K562 (cell line): Measurements from ENCODE around the gene TNFSF13B. TPM values are rescaled to one million over a fixed set of nuclear protein-coding genes. Genes with fewer than 3 reads are reported as not detected.
A peak's percentile ranks its signal among the peaks of the same experiment; 100 is the strongest.

Experiments
- ATAC-seq: fragments of 200-7000 bp; cut with Tn5 transposase; 3 replicates; pipeline ENCODE4 v1.9.1; 2020; ENCODE audit warnings: moderate library complexity
- BruUV-seq: library from RNA; stranded (reverse); fragments of 400-500 nt; replicated peaks from 2 replicates; lab custom pipeline; 2021; lab: Mats Ljungman, UMichigan
- CTCF ChIA-PET: fragments of 300-600 bp; formaldehyde crosslinking; extraction: SDS; loops from one replicate; lab custom pipeline; 2021; ENCODE audit warnings: low intra/inter-chr PET ratio; lab: Yijun Ruan, JAX
- POLR2A ChIA-PET: fragments of 300-600, 350-650 bp; sonication (Branson Sonifier 250); formaldehyde crosslinking; extraction: SDS; loops from one replicate; lab custom pipeline; 2021; ENCODE audit warnings: antibody characterized with exemption, inconsistent platforms; lab: Yijun Ruan, JAX
- DNase-seq, 4 experiments: peaks; one replicate each; pipeline versions ENCODE4 v3.0.0 to v3.0.0-alpha.2; 2011 to 2018; ENCODE audit warnings: low spot score in 3 of 4, mixed read lengths in 3 of 4; ENCODE audit errors: extremely low read depth in 1 of 4
- FAIRE-seq: peaks from 2 replicates; lab custom pipeline; 2011; peaks lifted over from hg19 to GRCh38; lab: Jason Lieb, UNC
- H2AFZ ChIP-seq: 2 replicates; pipeline ENCODE4 v1.6.0; 2011; ENCODE audit warnings: low read depth, low read length, control low read depth, inconsistent platforms
- H3K27ac ChIP-seq: fragments of 200-600 bp; 3 replicates; pipeline ENCODE4 v1.8.0; 2011; ENCODE audit warnings: low read depth, mild to moderate bottlenecking, control low read depth, inconsistent platforms, low read length, moderate library complexity, mixed read lengths; ENCODE audit errors: extremely low read depth
- H3K27me3 ChIP-seq, 2 experiments: fragments of 300-600 bp in 1 of 2; 2 replicates in 1 of 2; 3 replicates in 1 of 2; pipeline versions ENCODE4 v1.6.0 to v1.8.0; 2011; ENCODE audit warnings: inconsistent platforms in 2 of 2, low read length in 2 of 2, mild to moderate bottlenecking in 1 of 2, mixed read lengths in 1 of 2, moderate library complexity in 1 of 2; ENCODE audit not compliant: control insufficient read depth in 2 of 2, insufficient read depth in 2 of 2
- H3K36me3 ChIP-seq: fragments of 300-600 bp; 3 replicates; pipeline ENCODE4 v1.8.0; 2011; ENCODE audit warnings: mild to moderate bottlenecking, low read length, inconsistent platforms; ENCODE audit not compliant: control insufficient read depth, insufficient read depth
- H3K4me1 ChIP-seq, 2 experiments: fragments of 200-600 bp in 1 of 2; replicated peaks in 1 of 2; 2 replicates in 1 of 2; 3 replicates in 1 of 2; pipeline versions ENCODE4 v1.5.1 to v1.8.0; 2011; ENCODE audit warnings: inconsistent platforms in 2 of 2, low read length in 2 of 2, mild to moderate bottlenecking in 1 of 2, mixed read lengths in 1 of 2, moderate library complexity in 1 of 2; ENCODE audit not compliant: control insufficient read depth in 2 of 2, insufficient read depth in 2 of 2
- H3K4me2 ChIP-seq: 2 replicates; pipeline ENCODE4 v1.6.1; 2011; ENCODE audit warnings: low read length, control low read depth, inconsistent platforms, mixed read lengths; ENCODE audit not compliant: insufficient read depth
- H3K4me3 ChIP-seq: fragments of 200-600 bp; sonication (generic), shearing (Covaris generic); 2 replicates; pipeline ENCODE4 v1.5.1; 2016; ENCODE audit warnings: control low read depth, inconsistent platforms
- H3K79me2 ChIP-seq: fragments of 200-600 bp; 3 replicates; pipeline ENCODE4 v1.8.0; 2011; ENCODE audit warnings: low read length, inconsistent platforms; ENCODE audit not compliant: control insufficient read depth, insufficient read depth
- H3K9ac ChIP-seq, 2 experiments: 2 replicates each; pipeline versions ENCODE4 v1.6.0 to v1.6.1; 2011; ENCODE audit warnings: low read depth in 2 of 2, low read length in 2 of 2, control low read depth in 1 of 2, inconsistent platforms in 1 of 2, mild to moderate bottlenecking in 1 of 2, mixed read lengths in 1 of 2; ENCODE audit not compliant: insufficient read depth in 1 of 2
- H3K9me1 ChIP-seq: one replicate; pipeline ENCODE4 v1.6.0; 2011; ENCODE audit warnings: inconsistent platforms, mild to moderate bottlenecking, low read length, moderate library complexity; ENCODE audit not compliant: control insufficient read depth, insufficient read depth
- H3K9me3 ChIP-seq: replicated peaks from 2 replicates; pipeline ENCODE4 v1.5.1; 2011; ENCODE audit warnings: low read depth, low read length, inconsistent platforms; ENCODE audit not compliant: control insufficient read depth, insufficient read depth
- H4K20me1 ChIP-seq: replicated peaks from 2 replicates; pipeline ENCODE4 v1.6.1; 2011; ENCODE audit warnings: low read length, inconsistent platforms, mixed read lengths; ENCODE audit not compliant: control insufficient read depth, insufficient read depth
- C11orf30 ChIP-seq: fragments of 450-650 bp; IDR thresholded peaks from 2 replicates; pipeline ENCODE4 v1.6.1; 2016; ENCODE audit warnings: low read depth, mild to moderate bottlenecking
- CHCHD3 ChIP-seq: fragments of 250-450 bp; sonication (Bioruptor Pico); IDR thresholded peaks from 2 replicates; pipeline ENCODE4 v2.1.2; 2022; ENCODE audit warnings: mild to moderate bottlenecking
- HDAC1 ChIP-seq, 2 experiments: fragments of 450-650 bp; IDR thresholded peaks; 2 replicates each; pipeline ENCODE4 v1.6.1; 2016 to 2017; ENCODE audit warnings: inconsistent platforms in 1 of 2, mild to moderate bottlenecking in 1 of 2, moderate library complexity in 1 of 2
- HDAC6 ChIP-seq: IDR thresholded peaks from 2 replicates; pipeline ENCODE4 v1.6.1; 2012; ENCODE audit warnings: low read depth, mild to moderate bottlenecking, control low read depth, inconsistent platforms, low read length, moderate library complexity
- MAFG ChIP-seq: fragments of 450-650 bp; conservative IDR thresholded peaks from 2 replicates; pipeline ENCODE4 v1.6.1; 2016; ENCODE audit warnings: missing genetic modification characterization, missing compliant biosample characterization
- MEF2D ChIP-seq: conservative IDR thresholded peaks from 2 replicates; pipeline ENCODE4 v1.6.1; 2016; ENCODE audit warnings: low read depth, missing genetic modification characterization, missing compliant biosample characterization
- MYBL2 ChIP-seq, 2 experiments: fragments of 450-650 bp in 1 of 2; sonication (generic) in 1 of 2; formaldehyde crosslinking in 1 of 2; IDR thresholded peaks; 2 replicates each; pipeline versions ENCODE4 v1.6.1 to v1.8.1; 2017 to 2022; ENCODE audit warnings: borderline replicate concordance in 1 of 2, inconsistent platforms in 1 of 2, low read depth in 1 of 2, mild to moderate bottlenecking in 1 of 2, missing genetic modification reagents in 1 of 2, moderate library complexity in 1 of 2
- NFE2L1 ChIP-seq: fragments of 450-650 bp; IDR thresholded peaks from 2 replicates; pipeline ENCODE4 v1.6.1; 2016; ENCODE audit warnings: missing genetic modification characterization, low read depth, mild to moderate bottlenecking, missing compliant biosample characterization, moderate library complexity, borderline replicate concordance
- NR0B1 ChIP-seq: fragments of 450-650 bp; IDR thresholded peaks from one replicate; pipeline ENCODE4 v1.6.1; 2018; ENCODE audit warnings: mild to moderate bottlenecking, moderate library complexity; ENCODE audit not compliant: partially characterized antibody
- PCBP1 ChIP-seq: fragments of 200-400 bp; formaldehyde crosslinking; IDR thresholded peaks from 2 replicates; pipeline ENCODE4 v1.6.1; 2018; ENCODE audit warnings: mild to moderate bottlenecking, low read depth, low read length; ENCODE audit not compliant: poor library complexity, severe bottlenecking
- PHF8 ChIP-seq: fragments of 200-600 bp; sonication (generic); IDR thresholded peaks from 2 replicates; pipeline ENCODE4 v1.6.1; 2012; ENCODE audit warnings: mixed run types, mild to moderate bottlenecking, inconsistent platforms, low read length, moderate library complexity, borderline replicate concordance
- ZC3H4 ChIP-seq: sonication (generic); formaldehyde crosslinking; IDR thresholded peaks from 2 replicates; pipeline ENCODE4 v1.9.0; 2021; ENCODE audit warnings: missing genetic modification reagents, borderline replicate concordance
- ZNF316 ChIP-seq: fragments of 450-650 bp; IDR thresholded peaks from 2 replicates; pipeline ENCODE4 v1.6.1; 2016
- ZNF695 ChIP-seq: fragments of 450-650 bp; formaldehyde crosslinking; IDR thresholded peaks from 2 replicates; pipeline ENCODE4 v1.4.0; 2020; ENCODE audit warnings: mild to moderate bottlenecking, moderate library complexity
- WGBS: fragments of 100-300 bp; shearing (Covaris generic); methylation state at CpG from one replicate; pipeline ENCODE4 v1.1.6; 2016; ENCODE audit warnings: low coverage, mixed read lengths; ENCODE audit not compliant: insufficient coverage; ENCODE audit errors: missing lambda C conversion rate; 5-methylcytosine and 5-hydroxymethylcytosine counted together
- in situ Hi-C: fragments of 300-500 bp; cut with MboI; formaldehyde crosslinking; loops from 4 replicates; pipeline ENCODE4 v1.15.0; 2018; ENCODE audit warnings: inconsistent platforms, mixed read lengths
- intact Hi-C: fragments of 100-400 bp; cut with micrococcal nuclease; formaldehyde crosslinking; loops from 2 replicates; pipeline ENCODE4 v1.14.2; 2022
- polyA plus RNA-seq, 8 experiments: library from polyadenylated mRNA; depleted of rRNA in 4 of 8; stranded (reverse) in 5 of 8; unstranded in 3 of 8; fragments of >200 nt; fragmentation: Nextera tagmentation in 2 of 8; fragmentation: Illumina TruSeq in 1 of 8; extraction: Ambion mirVana in 2 of 8; extraction: Trizol in 1 of 8; gene quantifications; 2 replicates each; pipeline versions ENCODE4 v1.2.1 to v1.2.3, GENCODE V29; 2011 to 2014; ENCODE audit warnings: inconsistent platforms in 1 of 8, missing spikeins in 1 of 8
- small RNA-seq: library from RNA; depleted of rRNA; stranded (forward); fragments of <200 nt; gene quantifications from one replicate; pipeline ENCODE3, GENCODE V24; 2014
- total RNA-seq, 7 experiments: library from RNA; depleted of rRNA in 6 of 7; stranded (reverse); fragments of >200 nt in 6 of 7; fragmentation: Illumina TruSeq in 2 of 7; extraction: Trizol in 2 of 7; gene quantifications; 2 replicates each; pipeline versions ENCODE4 v1.2.1 to v1.2.3, GENCODE V29; 2011 to 2021; ENCODE audit warnings: low replicate concordance in 1 of 7

Gene TNFSF13B
- total and polyA plus RNA-seq, 9 of the 15 experiments (the other 6 are each of a cell fraction or from before 2014, with no cell fraction given), result 1.1 to 2.1 (median 1.5) TPM

GRCh38 chr13:108357228-108357627 lies 87.7 kb downstream of the TNFSF13B start:
- no peaks in the 10 kb centered on the region; a peak in 2 of 5 replicates for H3K4me1 ChIP-seq
- H3K9me1 ChIP-seq, result no peaks in the 10 kb centered on the region
- 50% methylated on average over 3 of the region's 3 CpGs for WGBS
- H3K79me2 ChIP-seq, result no peaks in the 10 kb centered on the region
- H3K27ac ChIP-seq, result no peak overlapping the region
- TF ChIP-seq CHCHD3 (no peak), ZC3H4 (CRISPR knock-in tag) (no peak), PHF8 (no peak), PCBP1 (no peak), HDAC1 (IDR thresholded peaks at IDR 0.05) (no peak), C11orf30 (peak; percentile 49; the same call in 1 of the 2 replicates), NR0B1 (no peak), MAFG (tag) (peak; percentile 24; the same call in 1 of the 2 replicates), ZNF316 (peak; percentile 79), ZNF695 (CRISPR knock-in tag) (no peak), MEF2D (tag) (no peak), NFE2L1 (no peak), HDAC6 (no peak), MYBL2 (IDR thresholded peaks at IDR 0.05; ENCODE audit: low read depth) (no peak), MYBL2 (CRISPR knock-in tag; IDR thresholded peaks at IDR 0.05; ENCODE audit: borderline replicate concordance) (no peak)
- intact Hi-C loops, result no loop called here
- in situ Hi-C loops, result no loop called here
- POLR2A ChIA-PET, result no interaction called here
- CTCF ChIA-PET, result interaction anchor here (0.7 kb wide), 1 partner anchor 604 kb away, joined by 3 read pairs; no protein-coding TSS in a partner anchor
- no peak overlapping the region for H3K4me2 ChIP-seq
- FAIRE-seq, result no peak
- H3K27me3 ChIP-seq, result no peaks in the 10 kb centered on the region
- no peak overlapping the region for H3K4me3 ChIP-seq
- H3K36me3 ChIP-seq, result no peaks in the 10 kb centered on the region
- no peaks in the 10 kb centered on the region for H3K9me3 ChIP-seq
- DNase-seq, result no peak
- no TSS peak for BruUV-seq
- H3K9ac ChIP-seq, result no peak overlapping the region
- H2AFZ ChIP-seq, result no peak overlapping the region
- no peak for ATAC-seq
- H4K20me1 ChIP-seq, result no peaks in the 10 kb centered on the region

Small RNAs within 50 kb of the gene (small RNA-seq; reads per million reads assigned to genes)
- gene RNA5SP39, result not detected

Other genes starting within 250 kb of the TNFSF13B start
- 2.5 and 3.1 TPM in 2 replicates for gene LIG4, start 54.2 kb upstream of the TNFSF13B start, total RNA-seq (2014; rRNA removed)
- gene LIG4, start 54.2 kb upstream of the TNFSF13B start, total RNA-seq (2014; rRNA removed; fragmentation: Illumina TruSeq; extraction: Trizol), result 6.1 and 7.1 TPM in 2 replicates
- 4.6 and 5.1 TPM in 2 replicates for gene LIG4, start 54.2 kb upstream of the TNFSF13B start, total RNA-seq (2015; rRNA removed; fragmentation: Illumina TruSeq; extraction: Trizol)
- 4.0 and 4.1 TPM in 2 replicates for gene LIG4, start 54.2 kb upstream of the TNFSF13B start, total RNA-seq (2021)
- gene LIG4, start 54.2 kb upstream of the TNFSF13B start, polyA plus RNA-seq (2011; rRNA removed), result 5.9 and 7.8 TPM in 2 replicates
- 5.3 and 7.1 TPM in 2 replicates for gene LIG4, start 54.2 kb upstream of the TNFSF13B start, polyA plus RNA-seq (2014; fragmentation: Illumina TruSeq; extraction: Trizol)
- gene LIG4, start 54.2 kb upstream of the TNFSF13B start, polyA plus RNA-seq (2014; fragmentation: Nextera tagmentation; extraction: Ambion mirVana), result 1 to 10 TPM; 1.5 to 3.1 TPM
- gene LIG4, start 54.2 kb upstream of the TNFSF13B start, polyA plus RNA-seq (2014; rRNA removed), result 4.5 and 6.0 TPM in 2 replicates
- 3.5 and 4.0 TPM in 2 replicates for gene ABHD13, start 51.3 kb upstream of the TNFSF13B start, total RNA-seq (2014; rRNA removed)
- 4.2 TPM in 2 replicates for gene ABHD13, start 51.3 kb upstream of the TNFSF13B start, total RNA-seq (2014; rRNA removed; fragmentation: Illumina TruSeq; extraction: Trizol)
- 3.8 and 4.1 TPM in 2 replicates for gene ABHD13, start 51.3 kb upstream of the TNFSF13B start, total RNA-seq (2015; rRNA removed; fragmentation: Illumina TruSeq; extraction: Trizol)
- 3.9 and 4.3 TPM in 2 replicates for gene ABHD13, start 51.3 kb upstream of the TNFSF13B start, total RNA-seq (2021)
- gene ABHD13, start 51.3 kb upstream of the TNFSF13B start, polyA plus RNA-seq (2011; rRNA removed), result 5.8 and 7.0 TPM in 2 replicates
- gene ABHD13, start 51.3 kb upstream of the TNFSF13B start, polyA plus RNA-seq (2014; fragmentation: Illumina TruSeq; extraction: Trizol), result 4.5 and 5.0 TPM in 2 replicates
- gene ABHD13, start 51.3 kb upstream of the TNFSF13B start, polyA plus RNA-seq (2014; fragmentation: Nextera tagmentation; extraction: Ambion mirVana), result 1 to 10 TPM; 1.7 to 2.7 TPM
- 4.0 and 4.1 TPM in 2 replicates for gene ABHD13, start 51.3 kb upstream of the TNFSF13B start, polyA plus RNA-seq (2014; rRNA removed)